ENCODE measurements around the gene NMD3.

The NMD3 gene

GRCh38 chr3:161215185-161215584 lies 5.9 kb upstream of the NMD3 start:
- no peak overlapping the region for H3K4me3 ChIP-seq (ENCODE audit: low read length)
- no peak for TF ChIP-seq ZNF274 (IDR thresholded peaks at IDR 0.05; ENCODE audit: low read depth, low read length)

GRCh38 chr3:161217496-161217895 lies 3.6 kb upstream of the NMD3 start:
- H3K4me3 ChIP-seq (ENCODE audit: low read length): no peak overlapping the region
- TF ChIP-seq ZNF274 (IDR thresholded peaks at IDR 0.05; ENCODE audit: low read depth, low read length): no peak

- TF ChIP-seq ZNF274 (IDR thresholded peaks at IDR 0.05; ENCODE audit: low read depth, low read length): no peak
- no peak overlapping the region for H3K4me3 ChIP-seq (ENCODE audit: low read length)
Observed at GRCh38 chr3:161219495-161219894, 1.6 kb upstream of the NMD3 start.

- TF ChIP-seq ZNF274 (IDR thresholded peaks at IDR 0.05; ENCODE audit: low read depth, low read length): no peak
- peak overlapping the region; percentile 100 for H3K4me3 ChIP-seq (ENCODE audit: low read length)
Observed at GRCh38 chr3:161221806-161222600, 892 bp downstream of the NMD3 start.

GRCh38 chr3:161222662-161223061 lies 1.6 kb downstream of the NMD3 start:
- TF ChIP-seq ZNF274 (IDR thresholded peaks at IDR 0.05; ENCODE audit: low read depth, low read length): no peak
- H3K4me3 ChIP-seq (ENCODE audit: low read length): peak overlapping the region; percentile 100

GRCh38 chr3:161224786-161225185 lies 3.7 kb downstream of the NMD3 start:
- H3K4me3 ChIP-seq (ENCODE audit: low read length): no peak overlapping the region
- TF ChIP-seq ZNF274 (IDR thresholded peaks at IDR 0.05; ENCODE audit: low read depth, low read length): no peak

- no peak for TF ChIP-seq ZNF274 (IDR thresholded peaks at IDR 0.05; ENCODE audit: low read depth, low read length)
- H3K4me3 ChIP-seq (ENCODE audit: low read length): no peak overlapping the region
Observed at GRCh38 chr3:161230621-161231171, 9.6 kb downstream of the NMD3 start.

- no peak overlapping the region for H3K4me3 ChIP-seq (ENCODE audit: low read length)
- no peak for TF ChIP-seq ZNF274 (IDR thresholded peaks at IDR 0.05; ENCODE audit: low read depth, low read length)
Observed at GRCh38 chr3:161231861-161232260, 10.8 kb downstream of the NMD3 start.

- H3K4me3 ChIP-seq (ENCODE audit: low read length): no peak overlapping the region
- no peak for TF ChIP-seq ZNF274 (IDR thresholded peaks at IDR 0.05; ENCODE audit: low read depth, low read length)
Observed at GRCh38 chr3:161233557-161233956, 12.4 kb downstream of the NMD3 start.

GRCh38 chr3:161236240-161236639 lies 15.1 kb downstream of the NMD3 start:
- no peak overlapping the region for H3K4me3 ChIP-seq (ENCODE audit: low read length)
- TF ChIP-seq ZNF274 (IDR thresholded peaks at IDR 0.05; ENCODE audit: low read depth, low read length): no peak

- TF ChIP-seq ZNF274 (IDR thresholded peaks at IDR 0.05; ENCODE audit: low read depth, low read length): no peak
- no peak overlapping the region for H3K4me3 ChIP-seq (ENCODE audit: low read length)
Observed at GRCh38 chr3:161239700-161240099, 18.6 kb downstream of the NMD3 start.

GRCh38 chr3:161244538-161244937 lies 23.4 kb downstream of the NMD3 start:
- no peak for TF ChIP-seq ZNF274 (IDR thresholded peaks at IDR 0.05; ENCODE audit: low read depth, low read length)
- no peak overlapping the region for H3K4me3 ChIP-seq (ENCODE audit: low read length)

- no peak overlapping the region for H3K4me3 ChIP-seq (ENCODE audit: low read length)
- TF ChIP-seq ZNF274 (IDR thresholded peaks at IDR 0.05; ENCODE audit: low read depth, low read length): no peak
Observed at GRCh38 chr3:161247049-161247448, 25.9 kb downstream of the NMD3 start.

GRCh38 chr3:161250116-161250515 lies 29.0 kb downstream of the NMD3 start:
- TF ChIP-seq ZNF274 (IDR thresholded peaks at IDR 0.05; ENCODE audit: low read depth, low read length): no peak
- no peak overlapping the region for H3K4me3 ChIP-seq (ENCODE audit: low read length)

GRCh38 chr3:161251716-161252115 lies 30.6 kb downstream of the NMD3 start:
- H3K4me3 ChIP-seq (ENCODE audit: low read length): no peak overlapping the region
- no peak for TF ChIP-seq ZNF274 (IDR thresholded peaks at IDR 0.05; ENCODE audit: low read depth, low read length)

Data from GM08714 (cell line).